Right ventricle myocardium superior (tissue), 1 donor: ENCODE data around the gene NRCAM. TPM values are rescaled to one million over a fixed set of nuclear protein-coding genes. Genes with fewer than 3 reads are reported as not detected.

Experiments
- ATAC-seq: fragments of 200-7000 bp; cut with Tn5 transposase; one replicate; pipeline ENCODE4 v1.9.1; 2020; ENCODE audit warnings: mild to moderate bottlenecking; ENCODE audit not compliant: poor library complexity
- DNase-seq: peaks from one replicate; pipeline ENCODE4 v3.0.0-alpha.2; 2020
- intact Hi-C: fragments of 100-400 bp; cut with DNase I; formaldehyde crosslinking; loops from one replicate; pipeline ENCODE4 v1.11.2; 2022
- total RNA-seq: library from RNA; stranded (reverse); fragmentation: NEBNext Ultra II Directional; extraction: Animal tissue kit (Norgen Biotek cat#: 25700); gene quantifications from one replicate; pipeline ENCODE4 v1.2.1, GENCODE V29; 2021
- donor health status: DM: no; HTN: yes; CAD: no; lungs with severe emphysema.

Gene NRCAM
- total RNA-seq, 1 donor from 2014 or later = 0.27 TPM

DNA sequence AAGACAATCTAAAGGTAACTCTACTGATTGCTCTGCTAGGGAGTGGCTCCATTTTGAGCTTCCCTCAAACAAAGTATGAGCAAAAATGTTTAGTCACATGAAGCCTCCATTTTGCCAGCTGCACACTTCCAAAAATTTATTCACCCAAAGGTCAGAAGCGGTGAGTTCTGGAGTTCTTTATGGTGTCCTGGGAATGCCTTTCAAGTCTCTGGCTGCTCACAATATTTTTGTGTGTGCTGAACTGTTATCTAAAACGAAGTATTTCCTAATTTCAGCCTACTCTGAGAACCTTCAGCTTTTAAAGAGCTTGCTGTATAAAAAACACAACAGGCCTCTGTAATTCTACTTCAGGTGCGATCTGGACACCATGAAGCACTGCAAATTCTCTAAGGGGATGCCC lies 15.6 kb downstream of the NRCAM start:
- no peak for DNase-seq
- intact Hi-C loops = no loop called here
- ATAC-seq = no peak

DNA sequence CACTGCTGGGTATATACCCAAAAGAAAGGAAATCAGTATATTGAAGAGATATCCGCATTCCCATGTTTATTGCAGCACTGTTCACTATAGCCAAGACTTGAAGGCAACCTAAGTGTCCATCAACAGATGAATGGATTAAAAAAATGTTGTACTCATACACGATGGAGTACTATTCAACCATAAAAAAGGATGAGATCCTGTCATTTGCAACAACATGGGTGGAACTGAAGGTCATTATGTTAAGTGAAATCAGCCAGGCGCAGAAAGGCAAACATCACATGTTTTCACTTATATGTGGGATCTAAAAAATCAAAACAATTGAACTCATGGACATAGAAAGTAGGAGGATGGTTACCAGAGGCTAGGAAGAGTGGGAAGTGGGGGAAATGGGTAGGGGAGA lies 19.3 kb downstream of the NRCAM start:
- intact Hi-C loops = no loop called here
- DNase-seq (no peak), ATAC-seq (no peak)

DNA sequence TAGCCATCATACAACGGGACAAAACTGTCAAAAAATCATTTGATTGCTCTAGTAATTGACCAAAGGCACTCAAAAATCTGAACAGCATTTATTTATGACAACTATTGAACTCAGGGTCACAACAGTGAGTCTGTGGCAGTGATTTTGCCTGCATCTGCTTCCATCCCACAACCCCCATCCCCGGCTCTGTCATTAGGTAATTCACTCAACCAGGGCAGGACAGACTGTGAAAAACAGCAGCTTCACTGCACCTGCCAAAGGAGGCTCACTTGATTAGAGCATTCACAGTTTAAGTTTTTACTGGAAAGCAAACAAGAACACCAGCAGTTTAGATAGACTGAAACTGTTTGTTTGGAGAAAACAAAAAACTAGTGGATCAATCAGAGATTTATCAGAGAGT lies 22.2 kb downstream of the NRCAM start:
- intact Hi-C loops = no loop called here
- DNase-seq (no peak), ATAC-seq (no peak)

DNA sequence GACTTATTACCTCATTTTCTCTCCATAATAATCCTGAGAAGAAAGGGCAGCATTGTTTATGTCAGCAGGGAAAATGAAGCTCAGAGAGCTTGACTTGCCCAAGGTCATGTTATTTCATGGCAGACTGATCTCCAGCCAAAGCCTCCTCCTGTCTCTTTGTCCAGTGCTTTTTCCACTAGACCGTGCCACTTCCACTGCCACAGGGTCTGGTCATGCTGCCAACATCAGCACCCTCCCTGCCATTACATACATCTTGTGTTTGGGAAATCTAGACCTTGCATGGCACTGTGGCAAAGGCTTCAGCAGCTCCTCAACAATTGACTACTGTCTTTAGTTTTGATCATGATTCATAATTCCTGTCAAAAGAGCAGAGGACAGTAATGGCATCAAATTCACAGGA lies 25.1 kb downstream of the NRCAM start:
- ATAC-seq = no peak
- intact Hi-C loops = no loop called here
- no peak for DNase-seq

DNA sequence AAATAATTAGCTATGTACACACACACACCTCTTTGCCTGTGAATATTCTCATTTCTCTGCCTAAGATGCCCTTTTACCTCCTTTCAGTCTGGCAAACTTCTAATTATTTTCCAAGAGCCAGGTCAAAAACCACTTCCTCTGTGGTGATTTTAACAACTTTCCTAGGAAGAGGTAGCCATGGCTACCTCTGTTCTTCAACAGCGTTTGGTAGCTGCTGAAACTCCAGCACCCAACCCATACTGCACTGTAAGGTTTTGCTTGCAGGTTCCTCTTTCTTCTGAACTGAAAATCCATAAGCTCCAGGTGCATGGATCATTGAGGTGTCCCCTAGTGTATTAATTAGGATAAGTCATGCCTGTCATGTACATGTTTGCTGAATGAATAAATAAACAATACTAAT lies 25.6 kb downstream of the NRCAM start:
- ATAC-seq = no peak
- intact Hi-C loops = no loop called here

DNA sequence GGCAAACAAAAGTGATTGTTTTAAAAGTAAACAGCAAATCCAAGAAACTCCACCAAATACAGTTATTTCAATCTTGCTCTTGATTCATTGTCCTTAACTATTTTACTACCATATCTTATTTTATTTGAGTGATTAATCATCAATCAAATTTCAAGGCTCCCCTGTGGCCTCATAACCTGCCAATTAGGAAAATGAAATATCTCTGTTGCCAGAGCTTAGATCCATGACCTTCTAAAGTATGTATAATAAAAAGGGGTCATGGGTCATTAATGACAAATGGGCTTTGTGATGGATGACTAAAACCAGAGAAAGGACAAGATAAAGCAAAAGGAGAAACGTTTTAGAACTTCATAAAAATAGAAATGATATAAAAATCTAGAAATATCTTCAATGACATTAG lies 28.5 kb downstream of the NRCAM start:
- ATAC-seq (no peak), DNase-seq (no peak)
- intact Hi-C loops = no loop called here

More for the DNA sequence above, 25.6 kb downstream of the NRCAM start:
- DNase-seq = no peak

DNA sequence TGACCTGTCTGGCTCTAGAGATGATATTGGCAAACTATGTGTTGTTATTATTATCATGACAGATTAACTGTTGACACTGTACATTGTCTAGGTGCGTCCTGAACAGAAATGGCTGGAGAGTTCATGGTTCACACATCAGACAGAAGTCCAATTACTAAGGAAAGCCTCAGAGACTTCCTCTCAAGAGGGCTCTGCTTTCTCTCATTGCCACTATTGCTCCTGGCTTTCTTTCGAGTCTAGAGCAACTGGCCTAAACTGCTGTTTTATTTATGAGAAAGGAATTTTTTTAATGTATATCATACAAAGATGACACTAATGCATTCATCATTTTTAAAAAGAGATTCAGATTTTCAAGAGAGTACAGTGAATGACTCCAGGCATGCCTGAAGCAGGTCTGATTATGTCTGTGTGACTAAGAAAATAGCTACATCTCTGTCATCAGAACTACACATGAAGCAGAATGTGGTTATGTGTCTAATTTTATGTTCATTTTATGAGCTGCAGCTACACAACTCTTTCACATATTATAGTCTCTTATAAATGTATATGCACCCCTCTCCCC lies 30.4 kb downstream of the NRCAM start:
- DNase-seq (no peak), ATAC-seq (no peak)
- intact Hi-C loops = no loop called here

DNA sequence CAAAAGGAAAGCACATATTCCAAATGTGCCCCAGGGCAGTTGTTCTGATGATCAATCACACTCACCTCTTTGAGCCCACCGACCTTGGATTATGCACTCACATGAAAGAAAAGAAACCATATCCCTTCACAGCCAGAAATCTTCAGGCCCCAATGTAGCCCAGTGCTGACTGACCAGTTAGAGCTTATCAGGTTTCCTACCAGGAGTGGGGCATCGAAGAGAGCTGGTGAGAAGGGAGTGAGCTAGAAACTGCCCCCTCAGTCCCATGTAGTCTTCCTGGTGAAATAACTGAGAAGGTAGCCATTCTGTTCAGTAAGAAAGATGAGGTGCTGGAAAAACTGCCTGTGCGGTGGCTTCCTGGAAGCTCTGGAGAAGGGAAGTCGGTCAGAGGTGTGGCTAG lies 32.2 kb downstream of the NRCAM start:
- DNase-seq (no peak), ATAC-seq (no peak)
- intact Hi-C loops = no loop called here

DNA sequence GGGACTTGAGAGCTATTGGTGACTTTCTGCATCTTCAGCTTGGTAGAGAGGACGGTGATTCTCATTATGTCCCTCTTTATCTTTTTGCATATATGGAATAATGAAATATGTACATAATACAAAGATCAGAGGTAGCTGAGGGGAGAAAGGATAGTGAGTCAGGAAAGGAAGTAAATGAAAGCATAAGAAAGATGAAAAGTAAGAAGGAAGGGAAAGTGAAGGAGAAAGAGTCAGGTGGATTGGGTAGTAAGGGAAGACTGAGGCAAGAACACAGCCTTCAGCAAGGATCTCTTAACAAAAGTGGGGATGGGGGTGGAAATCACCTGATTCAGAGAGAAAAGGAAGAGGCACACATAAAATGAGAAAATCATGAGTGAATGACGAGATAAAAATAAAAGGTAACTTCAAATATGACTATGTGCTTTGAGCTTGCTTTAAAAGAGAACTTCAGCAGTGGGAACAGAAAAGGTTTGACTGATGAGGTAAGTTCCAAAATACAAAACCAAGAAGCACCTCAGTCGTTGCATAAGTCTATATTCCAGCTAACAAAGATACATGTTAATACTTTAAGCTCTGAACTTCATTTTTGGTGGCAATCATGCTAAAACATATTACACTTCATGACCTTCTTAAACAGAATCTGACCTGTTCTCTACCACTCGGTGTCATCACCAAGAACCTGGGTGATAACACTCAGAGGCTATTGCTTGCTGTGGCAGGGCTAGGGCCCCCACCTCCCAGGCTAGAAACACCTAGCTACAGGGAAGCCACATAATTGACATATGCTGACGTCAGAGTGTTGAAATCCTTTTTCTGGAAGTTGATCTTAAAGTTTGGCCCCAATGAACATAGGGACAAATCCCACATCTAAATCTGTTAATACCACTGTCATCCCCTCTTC lies 32.9 kb downstream of the NRCAM start:
- no peak for DNase-seq
- no peak for ATAC-seq
- intact Hi-C loops = no loop called here

DNA sequence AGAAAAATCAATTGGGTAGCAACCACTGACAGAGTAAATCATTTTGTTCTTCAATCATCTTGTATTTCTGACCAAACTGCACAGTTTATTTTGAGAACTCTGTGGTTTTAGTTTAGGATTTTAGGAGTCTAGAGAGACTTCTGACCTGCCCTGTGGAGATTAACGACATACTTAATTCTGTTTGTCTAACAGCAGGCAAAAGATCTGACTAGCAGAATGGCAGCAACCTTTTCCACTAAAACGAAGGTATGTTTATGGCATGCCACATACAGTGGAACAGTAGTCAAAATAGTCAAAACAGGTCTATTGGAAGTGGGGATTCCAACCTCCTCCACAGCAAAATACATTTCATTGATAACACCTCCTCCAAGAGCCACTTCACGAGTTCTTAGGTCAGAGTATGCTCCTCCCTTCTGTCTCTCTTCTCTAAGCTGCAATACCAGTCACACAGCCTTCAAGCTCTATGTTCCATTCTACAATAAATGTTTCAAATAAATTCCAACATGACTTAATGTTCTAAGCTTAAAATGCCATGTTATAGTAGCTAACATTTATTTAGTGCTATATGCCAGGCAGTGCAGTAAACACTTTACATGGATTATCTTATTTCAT lies 34.4 kb downstream of the NRCAM start:
- DNase-seq (no peak), ATAC-seq (no peak)
- intact Hi-C loops = no loop called here

DNA sequence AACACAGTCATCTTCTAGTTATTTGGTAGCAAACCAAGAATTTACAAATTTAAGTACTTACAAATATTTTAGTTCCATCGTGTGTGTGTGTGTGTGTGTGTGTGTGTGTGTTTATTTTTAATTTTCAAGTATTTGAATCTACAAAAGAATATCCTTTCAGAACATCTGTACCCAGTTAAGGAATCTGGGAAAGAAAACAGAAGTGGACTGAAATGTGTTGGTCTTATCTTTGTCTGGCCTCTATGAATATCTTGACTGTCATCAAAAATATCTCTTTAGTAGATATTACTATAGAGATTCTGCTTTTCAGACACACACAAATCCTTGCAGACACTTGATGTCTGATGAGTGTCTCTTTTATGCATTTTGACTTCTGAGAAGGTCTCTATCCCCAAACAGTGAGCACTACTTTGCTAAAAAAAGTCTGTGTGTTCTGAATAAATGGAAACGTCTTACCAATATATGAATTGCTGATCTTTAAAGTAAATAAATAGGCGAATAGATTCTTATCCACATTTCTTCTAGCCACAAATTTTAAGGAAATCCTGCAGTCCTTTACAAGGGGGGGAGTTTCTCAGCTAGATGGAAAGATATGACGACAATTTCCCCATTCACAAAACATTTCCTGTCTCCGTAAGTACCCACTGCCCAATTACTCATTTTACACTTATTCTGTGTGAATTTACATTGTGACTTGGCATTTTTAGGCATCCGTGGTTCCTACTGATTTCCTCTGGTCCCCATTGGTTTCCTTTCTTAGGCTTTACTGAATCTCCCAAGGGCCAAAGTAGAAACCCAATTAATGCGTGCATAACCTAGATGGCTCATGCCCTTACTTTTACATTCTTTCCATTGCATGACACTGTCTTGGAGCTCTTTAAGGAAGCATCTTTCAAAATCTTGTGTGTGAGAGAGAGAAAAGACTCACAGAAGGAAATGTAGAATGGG lies 36.0 kb downstream of the NRCAM start:
- intact Hi-C loops = no loop called here
- DNase-seq = no peak
- ATAC-seq = no peak

DNA sequence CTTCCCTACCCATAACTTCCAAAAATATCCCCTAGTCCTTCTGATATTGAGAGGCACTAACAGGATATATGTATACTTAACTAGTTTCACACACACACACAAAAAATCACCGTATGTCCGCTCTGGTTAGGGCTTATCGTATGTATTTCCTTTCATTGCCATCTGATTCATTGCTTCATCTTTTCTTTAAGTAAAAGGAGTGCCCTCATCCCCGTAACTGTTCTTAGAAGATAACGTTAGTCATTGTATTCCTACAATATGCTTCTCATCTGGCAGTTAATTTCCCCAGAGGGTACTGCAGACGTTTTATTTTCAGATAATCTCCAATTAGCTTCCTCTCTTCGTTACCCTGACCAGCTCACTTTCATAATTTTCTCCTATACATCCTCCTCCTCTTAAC lies 37.3 kb downstream of the NRCAM start:
- ATAC-seq (no peak), DNase-seq (no peak)
- intact Hi-C loops = no loop called here

DNA sequence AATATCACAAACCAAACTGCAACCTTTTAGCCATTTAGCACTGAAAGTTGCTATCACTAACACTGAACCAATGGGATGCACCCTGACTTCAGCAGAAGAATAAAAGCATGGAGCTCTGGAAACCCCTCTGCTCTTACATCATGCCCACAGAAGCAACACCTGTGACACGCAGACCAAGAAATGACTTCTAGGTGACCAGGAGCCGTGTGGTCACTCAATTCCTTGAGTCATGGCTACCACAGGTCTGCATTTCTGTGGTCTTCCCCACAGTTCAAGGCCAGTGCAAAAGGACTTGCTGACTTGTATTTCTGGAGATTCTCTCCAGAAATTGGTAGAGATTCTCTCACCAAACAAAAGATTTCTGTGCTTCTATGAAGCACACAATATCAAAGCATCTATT lies 38.3 kb downstream of the NRCAM start:
- intact Hi-C loops = no loop called here
- ATAC-seq = no peak

DNA sequence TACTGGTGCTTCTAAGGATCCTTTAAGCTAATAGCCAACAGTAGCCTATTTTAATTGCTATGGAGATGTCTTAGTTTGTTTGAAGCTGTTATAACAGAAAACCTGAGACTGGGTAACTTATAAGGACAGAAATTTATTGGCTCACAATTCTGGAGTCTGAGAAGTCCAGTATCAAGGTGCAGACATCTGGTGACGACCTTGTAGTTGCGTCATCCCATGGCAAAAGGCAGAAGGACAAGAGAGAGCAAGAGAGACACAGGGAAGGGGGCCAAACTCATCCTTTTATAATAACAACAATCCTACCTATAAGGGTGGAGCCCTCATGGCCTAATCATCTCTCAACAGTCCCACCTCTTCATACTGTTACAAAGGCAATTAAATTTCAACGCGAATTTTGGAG lies 39.1 kb downstream of the NRCAM start:
- intact Hi-C loops = no loop called here
- no peak for DNase-seq
- no peak for ATAC-seq

More for the DNA sequence above, 38.3 kb downstream of the NRCAM start:
- DNase-seq = no peak

DNA sequence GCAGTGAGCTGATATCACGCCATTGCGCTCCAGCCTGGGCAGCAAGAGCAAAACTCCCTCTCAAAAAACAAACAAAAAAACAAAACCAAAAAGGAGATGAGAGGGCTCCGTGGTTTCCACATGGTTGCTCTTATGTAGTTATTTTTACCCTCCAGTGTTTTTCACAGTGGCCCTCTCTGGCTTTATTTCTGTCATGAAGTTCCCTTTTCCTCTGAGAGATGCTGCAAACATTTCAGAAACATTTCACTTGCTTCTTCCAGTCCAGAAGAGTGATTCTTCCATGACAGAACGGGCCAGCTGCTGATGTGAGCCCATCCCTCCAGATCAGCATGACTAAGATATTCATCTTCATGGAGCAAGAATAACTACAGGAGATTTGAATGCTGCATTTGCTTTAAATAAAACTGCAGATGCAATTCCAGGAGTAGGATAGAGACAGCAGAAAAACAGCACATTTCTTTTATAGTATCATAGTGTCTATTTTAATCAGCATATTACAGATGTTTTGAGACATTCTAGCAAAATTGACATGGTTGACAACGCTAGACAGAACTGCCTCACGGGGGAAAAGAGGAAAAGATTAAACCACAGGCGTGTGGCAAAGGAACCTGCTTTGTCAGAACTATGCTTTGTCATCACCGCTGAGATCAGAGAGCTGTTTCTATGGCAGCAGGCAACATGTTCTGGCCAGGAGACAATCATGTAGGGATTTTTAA lies 40.3 kb downstream of the NRCAM start:
- DNase-seq = no peak
- no peak for ATAC-seq
- intact Hi-C loops = no loop called here

DNA sequence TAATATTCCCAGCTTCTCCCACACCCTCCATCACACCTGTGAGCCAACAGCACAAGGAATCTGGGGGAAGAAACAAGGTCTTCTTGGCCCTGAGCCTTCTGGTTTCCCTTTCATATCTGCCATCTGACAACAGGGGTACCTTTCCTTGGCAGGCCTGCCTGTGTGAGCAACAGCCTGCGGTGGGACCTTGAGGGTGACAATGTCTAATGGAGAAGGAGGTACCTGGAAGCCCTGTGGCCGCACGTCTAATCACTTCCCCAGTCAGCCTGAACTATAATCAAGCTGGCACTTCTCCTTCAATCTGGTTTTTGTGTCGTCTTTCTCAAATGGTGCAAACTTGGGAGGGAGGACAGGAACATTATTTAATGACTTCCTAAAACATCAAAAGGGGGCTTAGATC lies 41.2 kb downstream of the NRCAM start:
- intact Hi-C loops = no loop called here
- ATAC-seq = no peak
- DNase-seq = no peak

DNA sequence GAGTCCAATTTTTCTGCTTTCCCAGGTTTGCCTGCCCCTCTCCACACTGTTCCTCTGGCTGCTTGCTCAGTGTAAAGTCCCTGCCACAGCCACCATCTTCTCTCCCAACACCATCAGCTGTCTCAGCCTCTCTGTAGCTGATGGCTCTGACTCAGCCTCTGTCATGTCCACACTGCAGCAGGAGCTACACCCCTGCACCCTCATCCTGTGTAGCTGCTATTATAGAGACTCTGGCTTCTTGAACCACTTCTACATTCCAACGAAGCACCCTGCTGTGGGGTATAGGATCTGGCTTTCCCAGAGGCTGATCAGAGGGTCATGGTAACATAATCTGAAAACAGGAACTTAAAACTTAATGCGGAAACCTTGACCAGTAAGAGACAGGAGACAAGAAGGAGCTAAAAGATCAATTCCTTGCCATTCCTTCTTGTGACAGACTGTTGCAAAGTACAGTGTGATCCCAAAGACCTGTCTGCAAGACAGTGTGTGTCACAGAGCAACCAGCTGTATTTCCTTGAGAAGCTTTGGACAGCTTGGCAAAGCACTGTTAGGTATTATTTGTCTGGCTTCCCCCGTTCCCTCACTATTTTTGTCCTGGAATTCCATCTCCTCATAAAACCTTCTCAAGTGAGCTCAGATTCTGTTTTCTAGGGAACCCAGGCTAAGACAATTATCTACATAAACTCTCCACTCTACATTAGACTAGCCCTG lies 42.3 kb downstream of the NRCAM start:
- ATAC-seq (no peak), DNase-seq (no peak)
- intact Hi-C loops = no loop called here

DNA sequence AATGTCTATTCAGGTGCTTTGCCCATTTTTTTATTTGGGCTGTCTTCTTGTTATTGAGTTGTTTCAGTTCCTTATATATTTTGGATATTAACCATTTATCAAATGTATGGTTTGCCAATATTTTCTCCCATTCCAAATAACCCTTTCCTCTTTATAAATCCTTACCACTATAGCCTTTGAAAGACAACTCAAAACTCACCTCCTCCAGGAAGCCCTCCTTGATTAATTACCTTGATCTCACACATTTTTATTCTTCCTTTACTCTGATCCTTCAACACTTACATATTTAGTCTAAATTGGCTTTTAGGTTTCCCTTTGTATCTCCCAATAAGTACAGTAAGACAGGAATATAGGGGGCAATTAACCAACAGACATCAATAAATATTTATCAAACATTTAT lies 42.9 kb downstream of the NRCAM start:
- intact Hi-C loops = no loop called here
- ATAC-seq (no peak), DNase-seq (no peak)
